ENCODE measurements around the gene TMEM39B.
"Not testable (repeated sequence)": the region's sequence is repeated elsewhere in the genome, so short reads cannot be mapped to it uniquely, and the experiment has no call there.

Gene TMEM39B

GRCh38 chr1:32111789-32112188 lies 39.0 kb downstream of the TMEM39B start:
- TF ChIP-seq, protein P1, sequence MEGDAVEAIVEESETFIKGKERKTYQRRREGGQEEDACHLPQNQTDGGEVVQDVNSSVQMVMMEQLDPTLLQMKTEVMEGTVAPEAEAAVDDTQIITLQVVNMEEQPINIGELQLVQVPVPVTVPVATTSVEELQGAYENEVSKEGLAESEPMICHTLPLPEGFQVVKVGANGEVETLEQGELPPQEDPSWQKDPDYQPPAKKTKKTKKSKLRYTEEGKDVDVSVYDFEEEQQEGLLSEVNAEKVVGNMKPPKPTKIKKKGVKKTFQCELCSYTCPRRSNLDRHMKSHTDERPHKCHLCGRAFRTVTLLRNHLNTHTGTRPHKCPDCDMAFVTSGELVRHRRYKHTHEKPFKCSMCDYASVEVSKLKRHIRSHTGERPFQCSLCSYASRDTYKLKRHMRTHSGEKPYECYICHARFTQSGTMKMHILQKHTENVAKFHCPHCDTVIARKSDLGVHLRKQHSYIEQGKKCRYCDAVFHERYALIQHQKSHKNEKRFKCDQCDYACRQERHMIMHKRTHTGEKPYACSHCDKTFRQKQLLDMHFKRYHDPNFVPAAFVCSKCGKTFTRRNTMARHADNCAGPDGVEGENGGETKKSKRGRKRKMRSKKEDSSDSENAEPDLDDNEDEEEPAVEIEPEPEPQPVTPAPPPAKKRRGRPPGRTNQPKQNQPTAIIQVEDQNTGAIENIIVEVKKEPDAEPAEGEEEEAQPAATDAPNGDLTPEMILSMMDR (conservative IDR thresholded peaks at IDR 0.05; ENCODE audit: control insufficient read depth, insufficient read depth, low read depth, low read length) = no peak

GRCh38 chr1:32112806-32113375 lies 40.2 kb downstream of the TMEM39B start:
- no peak overlapping the region for H3K4me3 ChIP-seq (ENCODE audit: control insufficient read depth, low read depth, low read length)
- TF ChIP-seq, protein P1 (conservative IDR thresholded peaks at IDR 0.05; ENCODE audit: control insufficient read depth, insufficient read depth, low read depth, low read length) = no peak
- DNase-seq (ENCODE audit: low read depth) = no peak

More at GRCh38 chr1:32111789-32112188, 39.0 kb downstream of the TMEM39B start:
- no peak overlapping the region for H3K4me3 ChIP-seq (ENCODE audit: control insufficient read depth, low read depth, low read length)
- DNase-seq (ENCODE audit: low read depth) = peak; percentile 58

GRCh38 chr1:32113436-32113835 lies 40.7 kb downstream of the TMEM39B start:
- not testable (repeated sequence) for H3K4me3 ChIP-seq (ENCODE audit: control insufficient read depth, low read depth, low read length); DNase-seq (ENCODE audit: low read depth)

GRCh38 chr1:32114420-32114819 lies 41.7 kb downstream of the TMEM39B start:
- H3K4me3 ChIP-seq (ENCODE audit: control insufficient read depth, low read depth, low read length) = no peak overlapping the region
- no peak for DNase-seq (ENCODE audit: low read depth)
- TF ChIP-seq, protein P1 (conservative IDR thresholded peaks at IDR 0.05; ENCODE audit: control insufficient read depth, insufficient read depth, low read depth, low read length) = no peak

DNA sequence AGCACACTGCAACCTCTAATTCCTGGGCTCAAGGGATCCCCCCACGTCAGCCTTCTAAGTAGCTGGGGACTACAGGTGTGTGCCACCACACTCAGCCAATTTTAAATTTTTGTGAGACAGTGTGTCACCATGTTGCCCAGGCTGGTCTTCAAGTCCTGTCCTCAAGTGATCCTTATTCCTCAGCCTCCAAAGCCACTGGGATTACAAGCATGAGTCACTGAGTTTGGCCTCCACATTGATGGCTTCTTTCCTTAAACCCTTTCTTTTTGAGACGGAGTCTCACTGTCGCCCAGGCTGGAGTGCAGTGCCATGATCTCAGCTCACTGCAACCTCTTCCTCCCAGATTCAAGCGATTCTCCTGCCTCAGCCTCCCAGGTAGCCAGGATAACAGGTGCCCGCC lies 42.8 kb downstream of the TMEM39B start:
- no peak overlapping the region for H3K4me3 ChIP-seq (ENCODE audit: control insufficient read depth, low read depth, low read length)
- peak; percentile 64 for DNase-seq (ENCODE audit: low read depth)
- TF ChIP-seq, protein P1 (conservative IDR thresholded peaks at IDR 0.05; ENCODE audit: control insufficient read depth, insufficient read depth, low read depth, low read length) = no peak

DNA sequence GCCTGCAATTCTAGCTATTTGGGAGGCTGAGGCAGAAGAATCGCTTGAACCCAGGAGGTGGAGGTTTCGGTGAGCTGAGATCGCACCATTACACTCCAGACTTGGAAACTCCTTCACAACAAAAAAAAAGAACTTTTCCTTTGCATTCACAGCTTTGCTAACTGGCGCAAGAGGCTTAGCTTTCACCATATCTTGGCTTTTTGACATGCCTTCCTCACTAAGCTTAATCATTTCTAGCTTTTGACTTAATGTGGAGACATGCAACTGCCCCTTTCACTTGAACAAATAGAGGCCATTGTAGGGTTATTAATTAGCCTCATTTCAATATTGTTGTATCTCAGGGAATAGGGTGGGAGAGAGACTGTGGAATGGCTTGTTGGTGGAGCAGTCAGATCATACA lies 43.8 kb downstream of the TMEM39B start:
- TF ChIP-seq, protein P1 (conservative IDR thresholded peaks at IDR 0.05; ENCODE audit: control insufficient read depth, insufficient read depth, low read depth, low read length) = no peak
- no peak overlapping the region for H3K4me3 ChIP-seq (ENCODE audit: control insufficient read depth, low read depth, low read length)
- DNase-seq (ENCODE audit: low read depth) = no peak

- no peak for DNase-seq (ENCODE audit: low read depth)
- H3K4me3 ChIP-seq (ENCODE audit: control insufficient read depth, low read depth, low read length) = no peak overlapping the region
Measured at GRCh38 chr1:32122151-32122550, 49.4 kb downstream of the TMEM39B start.

DNA sequence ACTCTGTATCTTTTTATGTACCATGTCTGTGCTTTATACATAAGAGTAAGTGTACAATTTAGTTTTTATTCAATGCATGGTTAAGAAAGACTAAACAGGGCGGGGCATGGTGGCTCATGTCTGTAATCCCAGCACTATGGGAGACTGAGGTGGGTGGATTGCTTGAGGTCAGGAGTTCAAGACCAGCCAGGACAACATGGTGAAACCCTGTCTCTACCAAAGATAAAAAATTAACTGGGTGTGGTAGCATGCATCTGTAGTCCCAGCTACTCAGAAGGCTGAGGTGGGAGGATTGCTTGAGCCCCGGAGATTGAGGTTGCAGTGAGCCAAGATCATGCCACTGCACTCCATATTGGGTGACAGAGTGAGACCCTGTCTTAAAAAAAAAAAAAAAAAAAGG lies 50.6 kb downstream of the TMEM39B start:
- not testable (repeated sequence) for DNase-seq (ENCODE audit: low read depth); H3K4me3 ChIP-seq (ENCODE audit: control insufficient read depth, low read depth, low read length)

More at GRCh38 chr1:32122151-32122550, 49.4 kb downstream of the TMEM39B start:
- TF ChIP-seq, protein P1 (conservative IDR thresholded peaks at IDR 0.05; ENCODE audit: control insufficient read depth, insufficient read depth, low read depth, low read length) = no peak
